GM18505 (cell line): ENCODE results near the gene RNF40.

Experiments
- ATAC-seq: cut with Tn5 transposase; IDR thresholded peaks from one replicate; pipeline ENCODE4 v1.9.1; 2021; ENCODE audit not compliant: unreplicated experiment
- POLR2A ChIP-seq: IDR thresholded peaks from 4 replicates; pipeline ENCODE4 v1.6.1; 2011; ENCODE audit warnings: borderline replicate concordance; ENCODE audit not compliant: insufficient read depth, insufficient read length; ENCODE audit errors: extremely low read depth

RNF40 gene

DNA sequence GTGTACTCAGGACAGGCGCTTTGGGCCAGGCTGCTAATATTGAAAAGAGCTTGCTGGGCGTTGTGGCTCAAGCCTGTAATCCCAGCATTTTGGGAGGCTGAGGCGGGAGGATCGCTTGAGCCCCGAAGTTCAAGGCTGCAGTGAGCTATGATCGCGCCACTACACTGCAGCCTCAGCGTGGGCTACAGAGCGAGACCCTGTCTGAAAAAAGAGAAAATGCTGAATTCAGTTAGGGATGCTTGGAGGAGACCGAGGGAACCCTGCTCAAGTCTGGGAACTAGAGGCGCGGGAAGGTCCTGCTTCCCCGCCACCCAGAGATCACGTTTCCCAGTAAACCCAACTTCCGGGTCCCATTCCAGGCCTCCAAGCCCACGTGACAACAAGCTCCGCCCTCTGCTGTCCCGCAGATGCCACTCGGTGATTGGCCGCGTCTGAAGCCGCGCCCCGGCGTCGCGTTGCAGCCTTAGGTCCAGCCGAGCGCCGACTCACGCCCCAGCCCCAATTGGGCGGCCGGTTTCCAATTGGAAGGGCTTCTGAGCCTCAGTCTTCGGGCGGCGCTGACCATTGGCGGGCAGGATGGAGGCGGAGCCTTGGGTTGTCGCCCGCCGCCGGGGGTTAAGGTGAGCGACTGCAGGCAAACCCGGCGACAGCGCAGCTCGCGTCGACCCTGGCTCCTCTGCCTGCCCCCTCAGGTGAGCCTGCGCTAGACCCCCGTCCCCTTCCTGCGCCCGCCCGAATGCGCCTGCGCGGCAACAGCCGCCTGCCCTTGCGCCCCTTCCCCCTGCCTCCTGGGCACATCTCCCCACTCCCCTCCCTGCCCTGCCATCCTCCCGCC is 14.1 kb upstream of the RNF40 start, which contains the start of gene PHKG2:
PHKG2 (plus strand) TSS at position 627 of the 835 bp plus-strand sequence. CDS start 396 bp downstream, outside the sequence.
- ATAC-seq, result peak; percentile 95
- TF ChIP-seq POLR2A, result peak; percentile 93

DNA sequence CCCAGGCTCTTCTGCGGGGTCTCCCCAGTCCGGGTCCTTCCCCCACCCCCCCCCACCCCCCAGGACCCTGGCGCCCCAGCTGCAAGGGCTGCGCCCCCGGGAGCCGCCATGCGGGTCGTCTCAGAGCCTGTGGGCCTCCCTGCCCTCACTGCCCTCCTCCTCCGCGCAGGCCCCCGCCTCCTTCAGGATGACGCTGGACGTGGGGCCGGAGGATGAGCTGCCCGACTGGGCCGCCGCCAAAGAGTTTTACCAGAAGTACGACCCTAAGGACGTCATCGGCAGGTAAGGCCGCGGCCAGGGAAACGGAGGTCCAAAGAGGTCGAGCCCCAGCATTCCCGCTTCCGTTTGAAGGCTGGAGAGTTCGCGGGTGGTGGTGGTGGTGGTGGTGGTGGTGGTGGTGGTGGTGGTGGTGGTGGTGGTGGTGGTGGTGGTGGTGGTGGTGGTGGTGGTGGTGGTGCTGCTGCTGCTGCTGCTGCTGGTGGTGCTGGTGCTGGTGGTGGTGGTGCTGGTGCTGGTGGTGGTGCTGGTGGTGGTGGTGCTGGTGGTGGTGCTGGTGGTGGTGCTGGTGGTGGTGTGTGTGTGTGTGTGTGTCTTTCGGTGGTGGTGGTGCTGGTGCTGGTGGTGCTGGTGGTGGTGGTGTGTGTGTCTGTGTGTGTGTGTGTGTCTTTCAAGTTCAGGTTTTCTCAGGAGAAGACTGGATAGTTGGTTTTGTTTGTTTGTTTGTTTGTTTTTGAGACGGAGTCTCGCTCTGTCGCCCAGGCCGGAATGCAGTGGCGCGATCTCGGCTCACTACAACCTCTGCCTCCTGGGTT is 13.3 kb upstream of the RNF40 start:
- no peak for ATAC-seq

DNA sequence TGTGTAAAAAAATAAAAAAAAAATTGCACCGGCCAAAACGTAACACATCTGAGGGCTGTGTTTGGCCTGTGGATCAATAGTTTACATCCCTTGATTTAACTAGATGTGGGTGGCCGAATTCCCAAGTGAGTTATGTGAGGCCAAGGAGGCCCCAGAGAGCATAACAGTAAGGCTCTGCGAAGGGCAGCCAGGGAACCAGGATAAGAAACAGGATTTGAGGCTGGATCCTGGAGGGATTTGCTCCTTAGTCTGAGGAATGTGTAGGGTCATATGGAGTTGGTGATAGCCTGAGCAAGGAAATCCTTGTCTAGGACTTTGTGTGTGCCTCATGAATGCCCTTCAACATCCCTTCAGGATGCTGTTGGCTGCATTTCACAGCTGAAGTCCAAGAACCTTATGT is 11.9 kb upstream of the RNF40 start:
- ATAC-seq, result no peak
- TF ChIP-seq POLR2A, result no peak

More for the DNA sequence above, 13.3 kb upstream of the RNF40 start:
- TF ChIP-seq POLR2A, result no peak

GRCh38 chr16:30750876-30751465 is 11.2 kb upstream of the RNF40 start:
- no peak for ATAC-seq
- TF ChIP-seq POLR2A, result no peak

GRCh38 chr16:30753596-30753995 is 8.5 kb upstream of the RNF40 start:
- no peak for ATAC-seq
- no peak for TF ChIP-seq POLR2A

DNA sequence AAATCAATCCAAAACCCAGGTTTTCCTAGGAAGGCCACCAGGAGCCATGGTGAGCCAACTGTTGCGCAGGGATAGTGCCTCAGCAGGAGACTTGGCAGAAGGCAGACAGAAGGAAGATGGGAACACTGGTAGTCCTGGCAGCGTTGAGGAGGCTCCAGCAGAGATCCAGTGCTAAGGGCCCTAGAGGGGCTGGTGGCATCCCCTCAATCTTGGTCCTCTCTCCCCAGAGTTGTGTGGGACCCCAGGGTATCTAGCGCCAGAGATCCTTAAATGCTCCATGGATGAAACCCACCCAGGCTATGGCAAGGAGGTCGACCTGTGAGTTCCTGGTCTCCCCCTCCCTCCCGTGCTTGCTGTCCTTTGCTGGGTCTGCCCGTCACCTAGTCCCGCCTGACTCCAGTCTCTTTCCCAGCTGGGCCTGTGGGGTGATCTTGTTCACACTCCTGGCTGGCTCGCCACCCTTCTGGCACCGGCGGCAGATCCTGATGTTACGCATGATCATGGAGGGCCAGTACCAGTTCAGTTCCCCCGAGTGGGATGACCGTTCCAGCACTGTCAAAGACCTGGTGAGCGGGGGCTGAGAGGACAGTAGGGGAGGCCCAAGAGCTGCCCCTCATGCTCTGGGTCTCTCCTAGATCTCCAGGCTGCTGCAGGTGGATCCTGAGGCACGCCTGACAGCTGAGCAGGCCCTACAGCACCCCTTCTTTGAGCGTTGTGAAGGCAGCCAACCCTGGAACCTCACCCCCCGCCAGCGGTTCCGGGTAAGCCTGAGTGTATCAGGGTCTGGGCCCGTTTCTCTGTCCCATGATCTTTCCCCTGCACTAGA is 6.0 kb upstream of the RNF40 start:
- ATAC-seq, result no peak
- no peak for TF ChIP-seq POLR2A

GRCh38 chr16:30756781-30757100 is 5.4 kb upstream of the RNF40 start:
- TF ChIP-seq POLR2A, result no peak
- no peak for ATAC-seq

GRCh38 chr16:30757316-30757715 is 4.8 kb upstream of the RNF40 start:
- no peak for TF ChIP-seq POLR2A
- no peak for ATAC-seq

- no peak for ATAC-seq
- TF ChIP-seq POLR2A, result no peak
Measured at GRCh38 chr16:30758988-30759491, 3.1 kb upstream of the RNF40 start.

- no peak for TF ChIP-seq POLR2A
- ATAC-seq, result no peak
Measured at GRCh38 chr16:30760001-30760559, 2.0 kb upstream of the RNF40 start.

GRCh38 chr16:30760577-30761426 is 1.3 kb upstream of the RNF40 start:
- no peak for TF ChIP-seq POLR2A
- ATAC-seq, result no peak
